ENCODE results near the gene WDR46. TPM values are rescaled to one million over a fixed set of nuclear protein-coding genes. Genes with fewer than 3 reads are reported as not detected.

Gene WDR46
- total and polyA plus RNA-seq, 8 donors, result 17.7 to 96.8 (median 27.5) TPM

DNA sequence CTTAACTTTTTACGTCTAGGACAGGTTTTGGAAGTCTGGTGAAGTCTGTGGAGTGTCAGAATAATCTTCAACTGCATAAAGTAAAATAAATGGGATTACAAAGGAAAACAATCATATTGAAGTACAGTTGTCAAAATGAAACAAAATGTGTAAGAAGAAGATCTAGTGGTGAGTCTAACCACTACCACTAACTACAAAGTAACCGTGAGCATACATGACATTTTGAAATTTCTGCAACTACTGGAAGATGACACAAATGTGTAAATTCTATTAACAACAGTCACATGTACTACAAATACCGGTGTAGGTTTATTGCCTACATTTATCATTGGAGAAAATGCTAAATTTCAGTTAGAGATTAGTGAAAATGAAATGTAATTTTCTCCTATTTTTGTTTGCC lies 47.1 kb downstream of the WDR46 start:
- Histone ChIP-seq H3K4me1 (no peaks in the 10 kb centered on the region), H3K4me3 (no peak overlapping the region), H3K27ac (no peak overlapping the region), H3K9me3 (no peaks in the 10 kb centered on the region), H3K27me3 (no peaks in the 10 kb centered on the region), H3K36me3 (no peaks in the 10 kb centered on the region)
- ATAC-seq (no peak), FAIRE-seq (no peak), DNase-seq (no peak)
- TF ChIP-seq, protein P1, sequence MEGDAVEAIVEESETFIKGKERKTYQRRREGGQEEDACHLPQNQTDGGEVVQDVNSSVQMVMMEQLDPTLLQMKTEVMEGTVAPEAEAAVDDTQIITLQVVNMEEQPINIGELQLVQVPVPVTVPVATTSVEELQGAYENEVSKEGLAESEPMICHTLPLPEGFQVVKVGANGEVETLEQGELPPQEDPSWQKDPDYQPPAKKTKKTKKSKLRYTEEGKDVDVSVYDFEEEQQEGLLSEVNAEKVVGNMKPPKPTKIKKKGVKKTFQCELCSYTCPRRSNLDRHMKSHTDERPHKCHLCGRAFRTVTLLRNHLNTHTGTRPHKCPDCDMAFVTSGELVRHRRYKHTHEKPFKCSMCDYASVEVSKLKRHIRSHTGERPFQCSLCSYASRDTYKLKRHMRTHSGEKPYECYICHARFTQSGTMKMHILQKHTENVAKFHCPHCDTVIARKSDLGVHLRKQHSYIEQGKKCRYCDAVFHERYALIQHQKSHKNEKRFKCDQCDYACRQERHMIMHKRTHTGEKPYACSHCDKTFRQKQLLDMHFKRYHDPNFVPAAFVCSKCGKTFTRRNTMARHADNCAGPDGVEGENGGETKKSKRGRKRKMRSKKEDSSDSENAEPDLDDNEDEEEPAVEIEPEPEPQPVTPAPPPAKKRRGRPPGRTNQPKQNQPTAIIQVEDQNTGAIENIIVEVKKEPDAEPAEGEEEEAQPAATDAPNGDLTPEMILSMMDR (IDR thresholded peaks at IDR 0.05), result no peak
- WGBS, 2 donors, result 48 to 55% methylated on average over 3 of the region's 3 CpGs
- intact Hi-C loops (cut with DNase I), result no loop called here

DNA sequence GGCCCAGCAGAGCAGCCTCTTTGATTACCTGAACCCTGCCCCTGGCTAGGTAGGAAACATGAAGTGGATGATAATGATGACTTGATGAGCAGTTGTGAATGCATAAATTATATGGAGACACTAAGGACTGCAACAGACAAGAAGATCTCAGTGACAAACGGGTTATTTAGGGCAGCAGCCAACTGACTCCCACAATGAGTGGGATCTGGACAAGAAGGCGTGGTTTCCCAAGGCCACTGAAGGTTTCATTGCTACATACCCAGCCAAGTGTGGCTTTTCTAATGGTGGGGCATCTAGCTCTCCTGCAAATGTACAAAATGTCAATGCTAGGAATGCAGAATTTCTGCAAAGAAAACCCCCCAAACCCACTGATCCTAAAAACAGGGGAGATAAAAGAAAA lies 51.3 kb downstream of the WDR46 start:
- TF ChIP-seq, protein P1 (IDR thresholded peaks at IDR 0.05), result no peak
- no peak overlapping the region for H3K27ac ChIP-seq
- no peak overlapping the region for H3K4me3 ChIP-seq
- DNase-seq (no peak), FAIRE-seq (no peak), ATAC-seq (no peak)
- no peaks in the 10 kb centered on the region for H3K27me3 ChIP-seq
- H3K9me3 ChIP-seq, result no peaks in the 10 kb centered on the region
- H3K4me1 ChIP-seq, result no peaks in the 10 kb centered on the region
- WGBS, 2 donors, result 35 to 50% methylated on average over 2 of the region's 2 CpGs
- H3K36me3 ChIP-seq, result no peaks in the 10 kb centered on the region
- intact Hi-C loops (cut with DNase I), result loop anchor here in 2 of 3 donors (10.0 kb wide), 2 partner anchors 73 to 233 kb away; partner anchors contain the start of gene HLA-DOA (in 1 of the 2)

DNA sequence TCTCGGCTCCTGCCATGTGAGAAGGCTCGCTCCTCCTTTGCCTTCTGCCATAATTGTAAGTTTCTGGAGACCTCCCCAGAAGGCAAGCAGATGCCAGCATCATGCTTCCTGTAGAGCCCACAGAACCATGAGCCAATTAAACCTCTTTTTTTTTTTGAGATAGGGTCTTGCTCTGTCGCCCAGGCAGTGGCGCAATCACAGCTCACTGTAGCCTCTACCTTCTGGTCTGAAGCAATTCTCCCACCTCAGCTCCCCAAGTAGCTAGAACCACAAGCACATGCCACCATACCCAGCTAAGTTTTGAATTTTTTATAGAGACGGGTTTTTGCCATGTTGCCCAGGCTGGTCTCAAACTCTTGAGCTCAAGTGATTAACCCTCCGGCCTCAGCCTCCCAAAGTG lies 52.2 kb downstream of the WDR46 start:
- ATAC-seq, result no peak
- WGBS, 2 donors, result 77 to 85% methylated on average over 6 of the region's 6 CpGs

DNA sequence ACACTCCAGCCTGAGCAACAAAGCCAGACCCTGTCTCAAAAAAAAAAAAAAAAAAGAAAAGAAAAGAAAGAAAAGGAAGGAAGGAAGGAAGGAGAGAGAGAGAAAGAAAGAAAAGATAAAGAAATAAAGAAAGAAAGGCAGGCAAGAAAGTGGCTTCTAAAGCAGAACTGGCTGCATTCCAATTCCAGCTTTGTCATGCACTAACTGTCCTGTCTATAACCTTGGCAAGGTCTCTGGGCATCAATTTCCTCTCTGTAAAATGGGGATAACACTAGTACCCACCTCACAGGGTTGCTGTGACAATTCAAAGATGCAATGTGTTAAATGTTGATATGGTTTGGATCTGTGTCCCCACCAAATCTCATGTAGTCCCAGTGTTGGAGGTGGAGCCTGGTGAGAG lies 52.7 kb downstream of the WDR46 start:
- H3K27me3 ChIP-seq, result no peaks in the 10 kb centered on the region
- H3K9me3 ChIP-seq, result no peaks in the 10 kb centered on the region
- no peak overlapping the region for H3K27ac ChIP-seq
- H3K4me3 ChIP-seq, result no peak overlapping the region
- intact Hi-C loops (cut with DNase I), result loop anchor here in 2 of 3 donors (10.0 kb wide), 2 partner anchors 72 to 232 kb away; partner anchors contain the start of gene HLA-DOA (in 1 of the 2)
- no peak for DNase-seq
- ATAC-seq, result no peak
- no peak for FAIRE-seq
- TF ChIP-seq, protein P1 (IDR thresholded peaks at IDR 0.05), result no peak
- no peaks in the 10 kb centered on the region for H3K36me3 ChIP-seq
- no peaks in the 10 kb centered on the region for H3K4me1 ChIP-seq

More for the DNA sequence above, 52.2 kb downstream of the WDR46 start:
- Histone ChIP-seq H3K4me1 (no peaks in the 10 kb centered on the region), H3K4me3 (no peak overlapping the region), H3K27me3 (no peaks in the 10 kb centered on the region), H3K27ac (no peak overlapping the region), H3K36me3 (no peaks in the 10 kb centered on the region), H3K9me3 (no peaks in the 10 kb centered on the region)
- FAIRE-seq (no peak), DNase-seq (no peak)
- intact Hi-C loops (cut with DNase I), result loop anchor here in 2 of 3 donors (10.0 kb wide), 2 partner anchors 72 to 232 kb away; partner anchors contain the start of gene HLA-DOA (in 1 of the 2)
- TF ChIP-seq, protein P1 (IDR thresholded peaks at IDR 0.05), result no peak

DNA sequence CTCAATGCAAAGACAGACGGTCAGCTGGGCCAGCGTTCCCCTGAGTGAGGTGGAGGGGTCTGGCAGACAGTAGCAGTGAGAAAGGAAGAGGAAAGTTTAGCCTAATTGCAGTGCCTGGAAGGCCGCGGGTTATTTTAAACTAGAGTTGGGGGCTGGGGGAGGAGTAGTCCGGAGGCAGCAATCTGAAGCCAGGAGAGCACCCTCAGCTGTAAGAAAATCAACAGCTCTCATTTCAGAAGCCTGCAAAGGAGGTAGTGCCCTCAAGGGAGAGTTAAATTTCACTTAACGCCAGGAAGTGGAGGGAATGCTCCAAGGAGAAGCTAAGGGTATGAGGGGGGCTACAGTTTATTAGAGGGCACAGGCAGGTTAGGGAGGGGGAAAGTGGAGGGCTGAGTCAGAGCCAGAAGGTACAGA lies 53.8 kb downstream of the WDR46 start:
- FAIRE-seq (no peak), DNase-seq (no peak), ATAC-seq (no peak)
- Histone ChIP-seq H3K9me3 (no peaks in the 10 kb centered on the region), H3K4me1 (no peaks in the 10 kb centered on the region), H3K36me3 (no peaks in the 10 kb centered on the region), H3K27ac (no peak overlapping the region), H3K4me3 (no peak overlapping the region), H3K27me3 (no peaks in the 10 kb centered on the region)
- 24 to 26% methylated on average over 6 of the region's 6 CpGs for WGBS, 2 donors
- intact Hi-C loops (cut with DNase I), result loop anchor here in 2 of 3 donors (10.0 kb wide), 2 partner anchors 70 to 230 kb away; partner anchors contain the start of gene HLA-DOA (in 1 of the 2)
- TF ChIP-seq, protein P1 (IDR thresholded peaks at IDR 0.05), result no peak
